ENCODE data around the gene ITGBL1.

DNA sequence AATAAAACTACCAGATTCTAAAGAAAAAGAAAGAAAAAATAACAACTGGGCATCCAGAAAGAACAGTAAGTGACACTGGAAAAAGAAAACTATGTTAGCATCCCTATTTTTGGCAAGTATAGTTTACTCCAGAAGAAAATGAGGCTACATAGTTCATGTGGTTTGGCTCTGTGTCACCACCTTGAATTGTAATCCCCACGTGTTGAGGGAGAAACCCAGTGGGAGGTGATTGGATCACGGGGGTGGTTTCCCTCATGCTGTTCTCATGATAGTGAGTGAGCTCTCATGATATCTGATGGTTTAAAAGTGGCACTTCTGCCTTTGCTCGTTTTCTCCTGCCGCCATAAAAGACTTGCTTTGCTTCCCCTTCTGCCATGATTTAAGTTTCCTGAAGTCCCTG, 76.9 kb downstream of the ITGBL1 start:
- TF ChIP-seq, protein P1, sequence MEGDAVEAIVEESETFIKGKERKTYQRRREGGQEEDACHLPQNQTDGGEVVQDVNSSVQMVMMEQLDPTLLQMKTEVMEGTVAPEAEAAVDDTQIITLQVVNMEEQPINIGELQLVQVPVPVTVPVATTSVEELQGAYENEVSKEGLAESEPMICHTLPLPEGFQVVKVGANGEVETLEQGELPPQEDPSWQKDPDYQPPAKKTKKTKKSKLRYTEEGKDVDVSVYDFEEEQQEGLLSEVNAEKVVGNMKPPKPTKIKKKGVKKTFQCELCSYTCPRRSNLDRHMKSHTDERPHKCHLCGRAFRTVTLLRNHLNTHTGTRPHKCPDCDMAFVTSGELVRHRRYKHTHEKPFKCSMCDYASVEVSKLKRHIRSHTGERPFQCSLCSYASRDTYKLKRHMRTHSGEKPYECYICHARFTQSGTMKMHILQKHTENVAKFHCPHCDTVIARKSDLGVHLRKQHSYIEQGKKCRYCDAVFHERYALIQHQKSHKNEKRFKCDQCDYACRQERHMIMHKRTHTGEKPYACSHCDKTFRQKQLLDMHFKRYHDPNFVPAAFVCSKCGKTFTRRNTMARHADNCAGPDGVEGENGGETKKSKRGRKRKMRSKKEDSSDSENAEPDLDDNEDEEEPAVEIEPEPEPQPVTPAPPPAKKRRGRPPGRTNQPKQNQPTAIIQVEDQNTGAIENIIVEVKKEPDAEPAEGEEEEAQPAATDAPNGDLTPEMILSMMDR (conservative IDR thresholded peaks at IDR 0.05; ENCODE audit: low read length) = no peak
- no peak for TF ChIP-seq EZH2phosphoT487 (IDR thresholded peaks at IDR 0.05; ENCODE audit: borderline replicate concordance)

Data from Loucy (cell line).